Effector memory CD4-positive, alpha-beta T cell (primary cell): Measurements from ENCODE around the gene RNF121.

ENCODE experiments used
- DNase-seq, 3 donors: peaks; one replicate each; pipeline ENCODE4 v3.0.0-alpha.2; 2020
- H3K27ac ChIP-seq: 2 replicates; pipeline ENCODE4 v1.7.0; 2013; ENCODE audit warnings: mild to moderate bottlenecking, low read length, moderate library complexity; ENCODE audit not compliant: insufficient read depth, poor library complexity, severe bottlenecking
- H3K27me3 ChIP-seq: replicated peaks from 2 replicates; pipeline ENCODE4 v1.7.0; 2013; ENCODE audit warnings: mild to moderate bottlenecking, low read length; ENCODE audit not compliant: insufficient read depth, control insufficient read depth, poor library complexity, severe bottlenecking
- H3K36me3 ChIP-seq: 2 replicates; pipeline ENCODE4 v1.7.0; 2013; ENCODE audit warnings: mild to moderate bottlenecking, low read length, moderate library complexity; ENCODE audit not compliant: control insufficient read depth, insufficient read depth
- H3K4me1 ChIP-seq: 2 replicates; pipeline ENCODE4 v1.7.0; 2013; ENCODE audit warnings: low read length, mild to moderate bottlenecking; ENCODE audit not compliant: control insufficient read depth, insufficient read depth, poor library complexity, severe bottlenecking
- H3K4me3 ChIP-seq: 2 replicates; pipeline ENCODE4 v1.7.0; 2013; ENCODE audit warnings: low read length, low read depth, mild to moderate bottlenecking; ENCODE audit not compliant: insufficient read depth, poor library complexity, severe bottlenecking
- H3K9me3 ChIP-seq: 2 replicates; pipeline ENCODE4 v1.7.0; 2013; ENCODE audit warnings: mild to moderate bottlenecking, low read length, moderate library complexity; ENCODE audit not compliant: control insufficient read depth

Gene RNF121

DNA sequence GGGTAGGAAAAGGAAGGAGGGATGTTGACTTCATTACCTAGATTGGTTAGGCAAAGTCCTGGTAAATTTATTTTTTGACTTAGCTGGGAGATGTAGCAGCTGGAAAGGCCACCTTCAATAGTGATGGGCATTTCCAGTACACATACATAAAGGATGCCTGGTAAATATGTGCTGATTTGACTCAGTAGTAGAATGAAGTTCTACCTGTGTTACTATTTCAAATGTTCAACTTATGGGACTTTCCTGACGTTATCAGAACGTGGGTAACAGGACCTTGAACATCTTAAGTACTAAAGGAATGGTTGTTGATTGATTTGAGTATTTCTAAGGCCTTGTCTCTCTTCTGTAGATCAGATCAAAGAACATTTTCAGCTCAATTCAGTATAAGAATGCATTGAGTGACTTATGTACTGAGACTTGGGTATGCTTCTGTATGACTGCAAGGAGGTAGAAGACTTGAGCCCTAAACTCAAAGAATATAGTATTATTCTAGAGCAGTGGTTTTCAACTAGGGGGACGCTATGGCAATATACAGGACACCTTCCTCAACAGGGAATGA lies 27.1 kb downstream of the RNF121 start:
- H3K27me3 ChIP-seq = no peaks in the 10 kb centered on the region
- no peak overlapping the region for H3K4me3 ChIP-seq
- no peaks in the 10 kb centered on the region for H3K9me3 ChIP-seq
- H3K4me1 ChIP-seq = no peaks in the 10 kb centered on the region
- H3K36me3 ChIP-seq = peaks cover 3% of the 10 kb centered on the region
- DNase-seq = no peak
- H3K27ac ChIP-seq = no peak overlapping the region

DNA sequence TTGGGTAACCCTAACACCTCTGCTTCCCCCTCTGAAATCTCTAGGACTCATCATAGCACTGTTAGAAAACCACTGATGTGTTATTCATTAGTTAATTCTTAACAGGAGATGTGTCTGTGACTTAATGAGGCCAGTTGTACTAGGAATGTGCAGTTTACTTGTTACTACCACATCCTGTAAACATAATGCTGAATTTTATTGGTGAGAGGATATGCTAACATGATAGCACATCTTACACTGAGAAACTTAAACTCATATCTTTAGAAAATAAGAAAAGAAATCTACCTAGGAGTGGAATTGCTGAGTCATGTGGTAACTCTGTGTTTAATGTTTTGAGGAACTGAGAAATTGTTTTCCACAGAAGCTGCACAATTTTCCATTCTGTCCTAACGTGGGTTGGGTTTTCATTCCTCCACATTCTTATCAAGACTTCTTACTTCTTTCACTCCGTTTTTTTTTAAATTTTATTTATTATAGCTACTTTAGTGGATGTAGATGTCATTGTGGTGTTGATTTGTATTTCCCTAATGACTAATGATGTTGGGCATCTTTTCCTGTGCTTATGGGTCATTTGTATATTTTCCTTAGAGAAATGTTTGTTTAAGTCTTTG lies 33.7 kb downstream of the RNF121 start:
- H3K9me3 ChIP-seq = no peaks in the 10 kb centered on the region
- no peak overlapping the region for H3K27ac ChIP-seq
- DNase-seq = no peak
- no peaks in the 10 kb centered on the region for H3K27me3 ChIP-seq
- peaks cover 11% of the 10 kb centered on the region for H3K36me3 ChIP-seq
- H3K4me3 ChIP-seq = no peak overlapping the region
- H3K4me1 ChIP-seq = no peaks in the 10 kb centered on the region

DNA sequence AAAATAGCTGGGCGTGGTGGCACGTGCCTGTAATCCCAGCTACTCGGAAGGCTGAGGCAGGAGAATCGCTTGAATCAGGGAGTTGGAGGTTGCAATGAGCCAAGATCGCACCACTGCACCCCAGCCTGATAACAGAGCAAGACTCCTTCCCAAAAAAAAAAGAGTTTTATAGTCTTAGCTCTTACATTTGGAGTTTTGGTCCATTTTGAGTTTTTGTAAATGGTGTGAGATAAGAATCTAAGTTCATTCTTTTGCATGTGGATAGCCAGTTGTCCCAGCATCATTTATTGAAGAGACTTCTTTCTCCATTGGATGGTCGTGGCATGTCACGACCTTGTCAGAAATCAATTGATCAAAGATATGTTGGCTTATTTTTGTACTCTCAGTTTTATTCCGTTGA lies 34.6 kb downstream of the RNF121 start:
- Histone ChIP-seq H3K9me3 (no peaks in the 10 kb centered on the region), H3K4me3 (no peak overlapping the region), H3K4me1 (no peaks in the 10 kb centered on the region), H3K36me3 (peaks cover 11% of the 10 kb centered on the region), H3K27me3 (no peaks in the 10 kb centered on the region), H3K27ac (no peak overlapping the region)
- no peak for DNase-seq

DNA sequence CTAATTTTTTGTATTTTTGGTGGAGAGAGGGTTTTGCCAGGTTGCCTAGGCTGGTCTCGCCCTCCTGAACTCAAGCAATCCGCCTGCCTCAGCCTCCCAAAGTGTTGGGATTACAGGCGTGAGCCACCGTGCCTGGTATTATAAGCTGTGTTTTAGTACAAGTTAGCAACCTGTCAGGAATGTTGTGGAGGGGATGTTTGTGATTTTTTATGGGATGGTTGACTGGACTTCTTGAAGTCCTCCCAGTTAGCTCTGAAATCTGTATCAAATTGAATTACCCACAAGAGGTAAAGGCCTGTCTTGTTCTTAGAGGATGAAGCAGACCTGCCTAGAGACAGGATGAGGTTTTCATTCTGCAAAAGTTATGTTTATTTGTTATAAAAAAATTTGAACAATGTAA lies 35.8 kb downstream of the RNF121 start:
- Histone ChIP-seq H3K4me3 (no peak overlapping the region), H3K27ac (no peak overlapping the region), H3K9me3 (no peaks in the 10 kb centered on the region), H3K36me3 (peaks cover 11% of the 10 kb centered on the region), H3K4me1 (no peaks in the 10 kb centered on the region), H3K27me3 (no peaks in the 10 kb centered on the region)
- no peak for DNase-seq

DNA sequence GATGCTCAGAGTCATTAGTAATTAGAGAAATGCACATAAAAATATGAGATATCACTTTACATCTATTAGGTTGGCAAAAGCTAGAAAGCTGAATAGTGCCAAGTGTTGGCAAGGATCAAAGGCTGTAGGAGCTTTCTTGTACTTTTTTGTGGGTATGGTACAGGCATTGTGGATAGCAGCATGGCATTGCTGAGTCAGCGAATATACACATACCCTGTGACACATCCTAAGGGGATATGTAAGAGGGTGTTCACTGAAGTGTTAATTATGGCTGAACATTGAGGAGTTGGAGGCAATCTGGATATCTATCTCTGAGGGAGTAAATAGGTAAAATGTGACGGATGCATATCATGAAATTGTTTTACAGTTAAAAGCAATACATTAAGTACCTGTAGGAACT lies 42.8 kb downstream of the RNF121 start:
- Histone ChIP-seq H3K4me3 (no peak overlapping the region), H3K27me3 (no peaks in the 10 kb centered on the region), H3K27ac (no peak overlapping the region), H3K4me1 (no peaks in the 10 kb centered on the region), H3K36me3 (peaks cover 5% of the 10 kb centered on the region), H3K9me3 (no peaks in the 10 kb centered on the region)
- DNase-seq = no peak

DNA sequence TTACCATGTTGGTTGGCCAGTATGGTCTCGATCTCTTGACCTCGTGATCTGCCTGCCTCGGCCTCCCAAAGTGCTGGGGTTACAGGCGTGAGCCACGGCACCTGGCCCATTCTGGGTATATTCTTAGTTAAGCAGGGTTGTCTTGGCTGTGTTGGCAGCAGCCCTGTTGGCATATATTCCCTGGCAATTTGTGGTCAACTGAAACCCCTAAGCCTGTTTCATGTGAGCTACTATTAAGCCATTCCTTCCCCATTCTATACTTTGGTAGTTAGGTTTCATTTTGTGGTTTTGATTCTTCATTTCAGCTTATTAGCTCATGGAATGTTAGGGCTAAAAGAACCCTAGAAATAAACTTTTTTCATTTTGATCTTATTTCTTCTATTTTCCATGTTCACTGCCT lies 47.7 kb downstream of the RNF121 start:
- peaks cover 7% of the 10 kb centered on the region for H3K36me3 ChIP-seq
- no peak overlapping the region for H3K4me3 ChIP-seq
- H3K27me3 ChIP-seq = no peaks in the 10 kb centered on the region
- no peaks in the 10 kb centered on the region for H3K9me3 ChIP-seq
- H3K4me1 ChIP-seq = no peaks in the 10 kb centered on the region
- no peak for DNase-seq
- H3K27ac ChIP-seq = no peak overlapping the region

DNA sequence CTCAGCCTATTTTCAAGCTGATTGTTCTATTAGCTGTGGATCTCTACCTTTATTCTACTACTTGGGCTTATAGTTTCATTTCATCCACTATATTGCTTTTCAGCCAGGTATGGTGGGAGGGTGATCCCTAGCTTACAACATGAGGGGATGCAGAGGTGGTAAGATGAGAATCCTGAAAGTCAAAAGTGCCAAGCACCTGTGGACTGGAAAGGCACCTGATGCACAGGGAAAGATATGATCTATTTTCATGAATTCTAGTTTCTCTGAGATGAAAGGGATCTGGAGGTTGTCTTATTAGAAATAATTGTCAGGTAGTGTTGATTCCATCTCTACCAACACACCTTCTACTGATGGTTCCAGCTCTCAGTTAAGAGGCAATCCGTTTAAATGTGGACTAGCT lies 48.2 kb downstream of the RNF121 start:
- no peaks in the 10 kb centered on the region for H3K27me3 ChIP-seq
- DNase-seq = no peak
- peaks cover 7% of the 10 kb centered on the region for H3K36me3 ChIP-seq
- H3K4me3 ChIP-seq = no peak overlapping the region
- H3K9me3 ChIP-seq = no peaks in the 10 kb centered on the region
- no peak overlapping the region for H3K27ac ChIP-seq
- no peaks in the 10 kb centered on the region for H3K4me1 ChIP-seq

DNA sequence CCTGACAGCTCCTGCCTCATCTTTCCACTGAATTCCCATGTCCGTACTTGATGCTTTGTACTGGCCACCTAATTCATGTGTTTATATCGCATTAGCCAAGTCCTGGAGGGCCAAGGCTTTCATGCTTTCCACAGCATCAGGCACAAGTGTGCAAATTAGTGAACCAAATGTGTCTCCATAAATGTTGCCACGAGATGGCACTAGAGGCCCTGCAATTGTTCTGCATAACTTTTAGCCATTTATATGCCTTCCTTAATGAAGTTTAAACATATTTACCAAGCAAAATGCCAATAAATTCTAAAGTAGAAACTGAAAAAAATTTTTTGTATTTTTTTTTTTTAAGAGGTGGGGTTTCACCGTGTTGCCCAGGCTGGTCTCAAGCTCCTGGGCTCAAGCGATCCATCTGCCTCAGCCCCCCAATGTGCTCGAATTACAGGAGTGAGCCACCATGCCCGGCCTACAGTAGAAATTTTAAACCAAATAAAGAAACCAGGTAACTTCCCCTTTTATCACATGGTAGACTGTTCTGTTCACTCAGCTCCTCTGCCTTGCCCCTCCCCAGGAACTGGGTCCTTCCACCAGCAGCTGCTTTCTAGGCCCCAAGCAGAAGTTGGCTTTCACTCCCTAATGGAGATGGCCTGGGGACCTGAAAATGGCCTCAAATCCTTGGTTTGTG lies 49.0 kb downstream of the RNF121 start:
- Histone ChIP-seq H3K27ac (no peak overlapping the region), H3K4me3 (no peak overlapping the region)
- DNase-seq = peak in 1 of 3 donors; percentile 30

DNA sequence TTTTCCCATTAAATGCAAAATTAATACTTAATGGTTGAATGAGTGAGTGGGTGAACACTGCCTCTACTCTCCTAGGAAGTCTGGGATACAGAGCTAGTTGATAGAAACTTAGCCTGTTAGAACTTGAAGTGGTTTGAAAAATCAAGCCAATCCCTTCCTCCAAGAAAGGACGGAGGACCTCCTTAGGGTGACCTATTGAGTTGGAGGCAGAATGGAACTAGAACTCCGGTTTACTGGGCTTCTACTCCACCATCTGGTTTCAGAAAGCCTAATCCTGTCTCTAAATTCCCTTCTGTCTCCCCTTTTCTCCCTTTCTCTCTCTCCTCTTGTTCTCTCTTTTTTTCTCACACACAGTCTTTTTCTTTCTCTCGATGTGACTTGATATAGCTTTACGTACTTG lies 50.2 kb downstream of the RNF121 start:
- no peak for DNase-seq
- H3K27me3 ChIP-seq = no peaks in the 10 kb centered on the region
- H3K9me3 ChIP-seq = no peaks in the 10 kb centered on the region
- no peak overlapping the region for H3K27ac ChIP-seq
- H3K4me3 ChIP-seq = no peak overlapping the region
- H3K36me3 ChIP-seq = peaks cover 12% of the 10 kb centered on the region
- no peaks in the 10 kb centered on the region for H3K4me1 ChIP-seq

More for the DNA sequence above, 49.0 kb downstream of the RNF121 start:
- H3K36me3 ChIP-seq = peaks cover 7% of the 10 kb centered on the region
- H3K4me1 ChIP-seq = no peaks in the 10 kb centered on the region
- no peaks in the 10 kb centered on the region for H3K9me3 ChIP-seq
- H3K27me3 ChIP-seq = no peaks in the 10 kb centered on the region

DNA sequence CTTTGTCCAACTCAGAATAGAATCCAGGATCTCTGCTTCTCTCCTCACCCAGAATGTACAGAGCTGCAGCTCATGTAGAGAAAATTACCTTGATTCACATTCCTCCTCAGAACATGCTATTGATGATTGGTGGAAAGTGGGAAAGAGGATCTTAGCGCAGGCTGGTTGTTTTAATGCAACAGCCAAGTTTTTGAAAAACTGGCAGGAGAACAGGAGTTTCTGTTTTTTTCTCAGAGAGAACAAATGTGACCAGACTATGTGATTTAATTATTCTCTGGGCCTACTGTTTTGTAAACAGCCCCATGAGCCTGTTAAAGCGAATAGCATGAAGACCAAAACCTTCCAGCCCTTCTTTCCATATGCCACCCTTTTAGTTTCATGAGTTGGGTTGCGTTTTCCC lies 50.8 kb downstream of the RNF121 start:
- DNase-seq = no peak
- H3K27ac ChIP-seq = no peak overlapping the region
- peaks cover 12% of the 10 kb centered on the region for H3K36me3 ChIP-seq
- no peak overlapping the region for H3K4me3 ChIP-seq
- H3K4me1 ChIP-seq = no peaks in the 10 kb centered on the region
- no peaks in the 10 kb centered on the region for H3K27me3 ChIP-seq
- no peaks in the 10 kb centered on the region for H3K9me3 ChIP-seq
